CD14-positive monocyte (primary cell): ENCODE results near the gene MARCHF7. TPM values are rescaled to one million over a fixed set of nuclear protein-coding genes. Genes with fewer than 3 reads are reported as not detected.

ENCODE experiments used
- DNase-seq, 3 donors: peaks; one replicate each; pipeline ENCODE4 v3.0.0-alpha.2; 2011 to 2022
- H2AFZ ChIP-seq: 2 replicates; pipeline ENCODE4 v1.6.0; 2012; ENCODE audit warnings: mild to moderate bottlenecking, low read depth, low read length, inconsistent platforms; ENCODE audit not compliant: insufficient read depth, poor library complexity, severe bottlenecking
- H3K27ac ChIP-seq, 2 donors: 1 replicate in 1 of 2; 2 replicates in 1 of 2; pipeline ENCODE4 v1.5.1; 2012 to 2013; ENCODE audit warnings: low read length in 2 of 2, control low read depth in 1 of 2, inconsistent platforms in 1 of 2, low read depth in 1 of 2, mild to moderate bottlenecking in 1 of 2
- H3K27me3 ChIP-seq, 2 donors: one replicate each; pipeline versions ENCODE4 v1.6.0 to v1.6.1; 2011 to 2013; ENCODE audit warnings: low read length in 2 of 2; ENCODE audit not compliant: control insufficient read depth in 2 of 2, insufficient read depth in 2 of 2
- H3K36me3 ChIP-seq, 2 donors: replicated peaks in 1 of 2; 1 replicate in 1 of 2; 2 replicates in 1 of 2; pipeline versions ENCODE4 v1.5.1 to v1.6.1; 2012 to 2013; ENCODE audit warnings: low read length in 2 of 2, control low read depth in 1 of 2, inconsistent platforms in 1 of 2, mild to moderate bottlenecking in 1 of 2; ENCODE audit not compliant: insufficient read depth in 2 of 2, control insufficient read depth in 1 of 2
- H3K4me1 ChIP-seq, 2 donors: 1 replicate in 1 of 2; 2 replicates in 1 of 2; pipeline versions ENCODE4 v1.5.1 to v1.6.1; 2012 to 2013; ENCODE audit warnings: low read length in 2 of 2, control low read depth in 1 of 2, inconsistent platforms in 1 of 2, mild to moderate bottlenecking in 1 of 2, moderate library complexity in 1 of 2; ENCODE audit not compliant: insufficient read depth in 2 of 2, control insufficient read depth in 1 of 2
- H3K4me2 ChIP-seq: replicated peaks from 2 replicates; pipeline ENCODE3; 2012; ENCODE audit warnings: low read length, moderate library complexity, mild to moderate bottlenecking; ENCODE audit not compliant: poor library complexity, severe bottlenecking; ENCODE audit errors: extremely low read depth
- H3K4me3 ChIP-seq, 3 experiments: fragments of 200-600 bp in 1 of 3; sonication (generic) in 1 of 3; replicated peaks in 1 of 3; 1 replicate in 2 of 3; 2 replicates in 1 of 3; pipeline ENCODE4 v1.5.1; 2011 to 2013; ENCODE audit warnings: low read length in 3 of 3, mild to moderate bottlenecking in 3 of 3, control low read depth in 2 of 3, low read depth in 2 of 3, inconsistent platforms in 1 of 3, moderate library complexity in 1 of 3
- H3K79me2 ChIP-seq: 2 replicates; pipeline ENCODE4 v1.6.0; 2012; ENCODE audit warnings: mild to moderate bottlenecking, control low read depth, inconsistent platforms, low read length, moderate library complexity; ENCODE audit not compliant: insufficient read depth
- H3K9ac ChIP-seq: 2 replicates; pipeline ENCODE4 v1.6.0; 2017; ENCODE audit warnings: low read length, mild to moderate bottlenecking; ENCODE audit not compliant: insufficient read depth, poor library complexity, severe bottlenecking
- H3K9me3 ChIP-seq, 2 donors: replicated peaks in 1 of 2; 1 replicate in 1 of 2; 2 replicates in 1 of 2; pipeline versions ENCODE4 v1.5.1 to v1.6.1; 2012 to 2013; ENCODE audit warnings: low read length in 2 of 2, control low read depth in 1 of 2; ENCODE audit not compliant: control insufficient read depth in 1 of 2, insufficient read depth in 1 of 2
- H4K20me1 ChIP-seq: 2 replicates; pipeline ENCODE4 v1.6.0; 2012; ENCODE audit warnings: mild to moderate bottlenecking, low read length, control low read depth, moderate library complexity; ENCODE audit not compliant: insufficient read depth
- H3K27ac Mint-ChIP-seq, 7 donors: one replicate each; pipeline ENCODE4 v1.8.0; 2020; ENCODE audit warnings: mild to moderate bottlenecking in 7 of 7, mixed read lengths in 7 of 7, moderate library complexity in 6 of 7, inconsistent platforms in 2 of 7
- H3K27me3 Mint-ChIP-seq, 3 donors: one replicate each; pipeline ENCODE4 v1.8.0; 2021 to 2022; ENCODE audit warnings: low read depth in 3 of 3, mild to moderate bottlenecking in 3 of 3, mixed read lengths in 3 of 3, moderate library complexity in 3 of 3, inconsistent platforms in 1 of 3
- H3K36me3 Mint-ChIP-seq, 2 donors: one replicate each; pipeline ENCODE4 v1.8.0; 2020; ENCODE audit warnings: mixed read lengths in 2 of 2, inconsistent platforms in 1 of 2, mild to moderate bottlenecking in 1 of 2
- H3K4me1 Mint-ChIP-seq: one replicate; pipeline ENCODE4 v1.8.0; 2020; ENCODE audit warnings: mild to moderate bottlenecking, mixed read lengths
- H3K4me3 Mint-ChIP-seq, 2 donors: one replicate each; pipeline ENCODE4 v1.8.0; 2020; ENCODE audit warnings: mild to moderate bottlenecking in 2 of 2, mixed read lengths in 2 of 2, moderate library complexity in 1 of 2
- H3K9me3 Mint-ChIP-seq, 7 donors: one replicate each; pipeline ENCODE4 v1.8.0; 2020 to 2022; ENCODE audit warnings: mixed read lengths in 7 of 7, mild to moderate bottlenecking in 6 of 7, moderate library complexity in 6 of 7, inconsistent platforms in 2 of 7
- WGBS: methylation state at CpG from one replicate; pipeline ENCODE4 v1.1.5; 2013; ENCODE audit warnings: missing lambda C conversion rate; ENCODE audit not compliant: insufficient coverage; 5-methylcytosine and 5-hydroxymethylcytosine counted together
- intact Hi-C, 2 donors: fragments of 100-400 bp; cut with micrococcal nuclease; formaldehyde crosslinking; loops; one replicate each; pipeline versions ENCODE4 v1.15.0 to v1.15.1; 2023
- polyA plus RNA-seq, 3 donors: library from polyadenylated mRNA; depleted of rRNA in 1 of 3; unstranded in 2 of 3; stranded (reverse) in 1 of 3; fragments of 300-500 nt in 2 of 3; fragments of >200 nt in 1 of 3; fragmentation: Illumina TruSeq in 2 of 3; gene quantifications; 1 replicate in 2 of 3; 2 replicates in 1 of 3; pipeline ENCODE4 v1.2.3, GENCODE V29; 2012 to 2021
- TF ChIP-seq, protein P1 (sequence below): fragments of 200-600 bp; IDR thresholded peaks from one replicate; pipeline ENCODE4 v1.8.0; 2022; ENCODE audit warnings: antibody characterized with exemption, mild to moderate bottlenecking

The MARCHF7 gene
- polyA plus RNA-seq, 3 donors, result 46.7 to 124 (median 102) TPM

DNA sequence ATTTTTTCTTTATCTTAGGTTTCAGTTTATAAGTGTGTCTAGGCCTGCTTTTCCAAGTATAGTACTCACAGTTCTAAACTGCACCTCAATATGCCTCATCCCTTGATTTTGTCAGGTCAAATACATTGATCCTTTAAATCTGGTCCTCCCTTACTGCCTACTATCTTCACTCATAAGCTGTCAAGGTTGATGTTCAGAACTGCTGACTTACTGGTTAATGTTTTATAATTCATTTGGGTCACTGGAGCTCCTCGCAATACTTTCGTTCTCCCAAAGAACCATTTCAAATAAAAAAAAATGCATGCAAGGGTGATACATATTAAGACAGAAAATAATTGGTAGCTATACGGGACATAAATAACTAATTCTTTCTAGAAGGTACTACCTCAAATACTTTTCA, 41.3 kb upstream of the MARCHF7 start:
- WGBS, result no CpG with 5 or more reads among the region's 3 CpGs
- TF ChIP-seq, protein P1, sequence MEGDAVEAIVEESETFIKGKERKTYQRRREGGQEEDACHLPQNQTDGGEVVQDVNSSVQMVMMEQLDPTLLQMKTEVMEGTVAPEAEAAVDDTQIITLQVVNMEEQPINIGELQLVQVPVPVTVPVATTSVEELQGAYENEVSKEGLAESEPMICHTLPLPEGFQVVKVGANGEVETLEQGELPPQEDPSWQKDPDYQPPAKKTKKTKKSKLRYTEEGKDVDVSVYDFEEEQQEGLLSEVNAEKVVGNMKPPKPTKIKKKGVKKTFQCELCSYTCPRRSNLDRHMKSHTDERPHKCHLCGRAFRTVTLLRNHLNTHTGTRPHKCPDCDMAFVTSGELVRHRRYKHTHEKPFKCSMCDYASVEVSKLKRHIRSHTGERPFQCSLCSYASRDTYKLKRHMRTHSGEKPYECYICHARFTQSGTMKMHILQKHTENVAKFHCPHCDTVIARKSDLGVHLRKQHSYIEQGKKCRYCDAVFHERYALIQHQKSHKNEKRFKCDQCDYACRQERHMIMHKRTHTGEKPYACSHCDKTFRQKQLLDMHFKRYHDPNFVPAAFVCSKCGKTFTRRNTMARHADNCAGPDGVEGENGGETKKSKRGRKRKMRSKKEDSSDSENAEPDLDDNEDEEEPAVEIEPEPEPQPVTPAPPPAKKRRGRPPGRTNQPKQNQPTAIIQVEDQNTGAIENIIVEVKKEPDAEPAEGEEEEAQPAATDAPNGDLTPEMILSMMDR, result no peak
- Mint-ChIP-seq H3K4me1 (no peaks in the 10 kb centered on the region), H3K27me3 (no peaks in the 10 kb centered on the region), H3K36me3 (peaks cover 2 to 6% of the 10 kb centered on the region in 2 donors), H3K4me3 (no peak overlapping the region), H3K9me3 (peaks cover 0 to 1% (median 0%) of the 10 kb centered on the region in 7 donors), H3K27ac (no peak overlapping the region)
- H2AFZ ChIP-seq, result no peak overlapping the region
- H3K36me3 ChIP-seq, result no peaks in the 10 kb centered on the region
- H3K27ac ChIP-seq, result no peak overlapping the region
- no peak overlapping the region for H3K4me3 ChIP-seq
- DNase-seq, result no peak
- H4K20me1 ChIP-seq, result no peaks in the 10 kb centered on the region
- intact Hi-C loops, result no loop called here
- H3K4me2 ChIP-seq, result no peak overlapping the region
- no peaks in the 10 kb centered on the region for H3K27me3 ChIP-seq
- no peak overlapping the region for H3K9ac ChIP-seq
- no peaks in the 10 kb centered on the region for H3K9me3 ChIP-seq
- H3K4me1 ChIP-seq, result no peaks in the 10 kb centered on the region
- H3K79me2 ChIP-seq, result no peaks in the 10 kb centered on the region

- Histone ChIP-seq H4K20me1 (no peaks in the 10 kb centered on the region), H2AFZ (no peak overlapping the region), H3K79me2 (no peaks in the 10 kb centered on the region), H3K4me2 (no peak overlapping the region), H3K9ac (no peak overlapping the region), H3K9me3 (no peaks in the 10 kb centered on the region), H3K4me3 (no peak overlapping the region), H3K4me1 (no peaks in the 10 kb centered on the region), H3K27me3 (no peaks in the 10 kb centered on the region), H3K36me3 (no peaks in the 10 kb centered on the region), H3K27ac (no peak overlapping the region)
- Mint-ChIP-seq H3K27ac (no peak overlapping the region), H3K9me3 (peaks cover 0 to 2% (median 0%) of the 10 kb centered on the region in 7 donors), H3K36me3 (peaks cover 0 to 3% of the 10 kb centered on the region in 2 donors), H3K4me1 (peaks cover 6% of the 10 kb centered on the region), H3K4me3 (no peak overlapping the region), H3K27me3 (peaks cover 0 to 2% (median 0%) of the 10 kb centered on the region in 3 donors)
- intact Hi-C loops, result no loop called here
- peak in 1 of 3 donors; percentile 13 for DNase-seq
- WGBS, result no CpG with 5 or more reads among the region's 1 CpG
- TF ChIP-seq, protein P1, result peak; percentile 23
Observed at GRCh38 chr2:159677654-159678053, 34.7 kb upstream of the MARCHF7 start.
